Astrocyte (in vitro differentiated cells and primary cell): Measurements from ENCODE around the gene TEX48. TPM values are rescaled to one million over a fixed set of nuclear protein-coding genes. Genes with fewer than 3 reads are reported as not detected.

ENCODE experiments used
- DNase-seq: peaks from one replicate; pipeline ENCODE4 v3.0.0-alpha.2; 2010; ENCODE audit warnings: low read depth
- FAIRE-seq: peaks from 2 replicates; lab custom pipeline; 2011; peaks lifted over from hg19 to GRCh38; lab: Jason Lieb, UNC
- H2AFZ ChIP-seq: 2 replicates; pipeline ENCODE4 v1.6.0; 2012; ENCODE audit warnings: low read depth, low read length, inconsistent platforms
- H3K27ac ChIP-seq: 2 replicates; pipeline ENCODE4 v1.5.1; 2011; ENCODE audit warnings: low read depth, low read length, inconsistent platforms
- H3K27me3 ChIP-seq: 2 replicates; pipeline ENCODE4 v1.6.0; 2011; ENCODE audit warnings: low read length, inconsistent platforms; ENCODE audit not compliant: insufficient read depth
- H3K36me3 ChIP-seq: 2 replicates; pipeline ENCODE4 v1.5.1; 2011; ENCODE audit warnings: low read length, inconsistent platforms; ENCODE audit not compliant: insufficient read depth
- H3K4me1 ChIP-seq: 2 replicates; pipeline ENCODE4 v1.5.1; 2011; ENCODE audit warnings: low read length, inconsistent platforms; ENCODE audit not compliant: insufficient read depth
- H3K4me2 ChIP-seq: 2 replicates; pipeline ENCODE4 v1.6.0; 2012; ENCODE audit warnings: low read length, inconsistent platforms
- H3K4me3 ChIP-seq: 2 replicates; pipeline ENCODE4 v1.5.1; 2011; ENCODE audit warnings: low read depth, mild to moderate bottlenecking, low read length, inconsistent platforms; ENCODE audit not compliant: insufficient read depth
- H3K79me2 ChIP-seq: 2 replicates; pipeline ENCODE4 v1.6.0; 2012; ENCODE audit warnings: mild to moderate bottlenecking, low read length, inconsistent platforms; ENCODE audit not compliant: insufficient read depth
- H3K9ac ChIP-seq: 2 replicates; pipeline ENCODE4 v1.6.0; 2012; ENCODE audit warnings: mild to moderate bottlenecking, low read length, inconsistent platforms
- H3K9me3 ChIP-seq: 2 replicates; pipeline ENCODE4 v1.5.1; 2012; ENCODE audit warnings: low read depth, mild to moderate bottlenecking, low read length, inconsistent platforms; ENCODE audit not compliant: insufficient read depth
- H4K20me1 ChIP-seq: 2 replicates; pipeline ENCODE4 v1.6.0; 2012; ENCODE audit warnings: low read length, inconsistent platforms; ENCODE audit not compliant: insufficient read depth
- H3K27ac Mint-ChIP-seq: one replicate; pipeline ENCODE4 v1.8.0; 2021; ENCODE audit warnings: mild to moderate bottlenecking, mixed read lengths; ENCODE audit not compliant: unreplicated experiment
- H3K27me3 Mint-ChIP-seq: one replicate; pipeline ENCODE4 v1.8.0; 2021; ENCODE audit warnings: low read depth, mixed read lengths; ENCODE audit not compliant: unreplicated experiment
- H3K36me3 Mint-ChIP-seq: one replicate; pipeline ENCODE4 v1.8.0; 2021; ENCODE audit warnings: low read depth, mixed read lengths; ENCODE audit not compliant: unreplicated experiment
- H3K4me1 Mint-ChIP-seq: one replicate; pipeline ENCODE4 v1.8.0; 2021; ENCODE audit warnings: low read depth, mixed read lengths; ENCODE audit not compliant: unreplicated experiment
- H3K4me3 Mint-ChIP-seq: one replicate; pipeline ENCODE4 v1.8.0; 2021; ENCODE audit warnings: mild to moderate bottlenecking, moderate library complexity, mixed read lengths; ENCODE audit not compliant: unreplicated experiment
- H3K9me3 Mint-ChIP-seq: one replicate; pipeline ENCODE4 v1.8.0; 2021; ENCODE audit warnings: mild to moderate bottlenecking, mixed read lengths; ENCODE audit not compliant: unreplicated experiment
- CTCF ChIP-seq: IDR thresholded peaks from 2 replicates; pipeline ENCODE4 v1.5.1; 2011; ENCODE audit warnings: low read depth, mild to moderate bottlenecking, inconsistent platforms, low read length, moderate library complexity; ENCODE audit not compliant: insufficient read depth
- EZH2 ChIP-seq: IDR thresholded peaks from 2 replicates; pipeline ENCODE4 v1.6.1; 2012; ENCODE audit warnings: mild to moderate bottlenecking, low read length, inconsistent platforms; ENCODE audit not compliant: insufficient read depth
- total RNA-seq: library from RNA; stranded (reverse); gene quantifications from 2 replicates; pipeline ENCODE4 v1.2.1, GENCODE V29; 2021

Gene TEX48
- total RNA-seq, 1 donor from 2014 or later: not detected

DNA sequence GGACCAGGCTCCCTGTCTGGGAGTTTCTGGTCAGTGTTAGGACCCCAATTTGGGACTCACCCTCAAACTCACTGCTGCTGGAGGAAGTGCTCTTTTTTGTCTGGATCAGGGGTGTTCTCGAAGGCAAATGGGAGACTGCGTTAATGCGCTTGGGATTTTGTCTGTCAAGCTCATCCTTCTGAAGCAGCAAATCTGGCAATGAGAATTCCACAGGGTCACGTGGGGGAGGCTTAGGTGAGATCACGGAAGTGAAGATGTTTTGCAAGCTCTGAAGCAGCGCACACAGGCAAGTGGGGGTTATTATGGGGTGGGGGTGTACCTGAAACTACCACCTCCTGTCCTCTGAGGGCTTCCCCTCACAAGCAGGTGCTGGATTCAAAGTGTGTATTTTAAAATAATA lies 13.8 kb downstream of the TEX48 start:
- no peaks in the 10 kb centered on the region for H3K36me3 ChIP-seq
- no peaks in the 10 kb centered on the region for H3K4me1 ChIP-seq
- H3K4me1 Mint-ChIP-seq: no peaks in the 10 kb centered on the region
- no peaks in the 10 kb centered on the region for H4K20me1 ChIP-seq
- no peak overlapping the region for H3K9ac ChIP-seq
- H3K27ac Mint-ChIP-seq: no peak overlapping the region
- H3K27me3 ChIP-seq: no peaks in the 10 kb centered on the region
- no peak overlapping the region for H3K4me3 Mint-ChIP-seq
- no peaks in the 10 kb centered on the region for H3K9me3 ChIP-seq
- no peaks in the 10 kb centered on the region for H3K9me3 Mint-ChIP-seq
- no peak overlapping the region for H3K27ac ChIP-seq
- FAIRE-seq (no peak), DNase-seq (no peak)
- H3K36me3 Mint-ChIP-seq: no peaks in the 10 kb centered on the region
- H3K79me2 ChIP-seq: no peaks in the 10 kb centered on the region
- TF ChIP-seq EZH2 (no peak), CTCF (no peak)
- no peak overlapping the region for H3K4me2 ChIP-seq
- no peaks in the 10 kb centered on the region for H3K27me3 Mint-ChIP-seq
- H3K4me3 ChIP-seq: no peak overlapping the region
- H2AFZ ChIP-seq: no peak overlapping the region

GRCh38 chr9:114666851-114667250 lies 15.1 kb downstream of the TEX48 start:
- FAIRE-seq: no peak
- H3K4me3 Mint-ChIP-seq: no peak overlapping the region

More at GRCh38 chr9:114666851-114667250, 15.1 kb downstream of the TEX48 start:
- DNase-seq: no peak
- no peaks in the 10 kb centered on the region for H3K9me3 ChIP-seq
- H3K4me2 ChIP-seq: no peak overlapping the region
- Mint-ChIP-seq H3K9me3 (no peaks in the 10 kb centered on the region), H3K27ac (no peak overlapping the region), H3K27me3 (no peaks in the 10 kb centered on the region), H3K36me3 (no peaks in the 10 kb centered on the region), H3K4me1 (peaks cover 4% of the 10 kb centered on the region)
- no peak for TF ChIP-seq CTCF
- TF ChIP-seq EZH2: no peak
- H3K36me3 ChIP-seq: no peaks in the 10 kb centered on the region
- no peak overlapping the region for H3K27ac ChIP-seq
- no peak overlapping the region for H3K4me3 ChIP-seq
- no peak overlapping the region for H2AFZ ChIP-seq
- no peak overlapping the region for H3K9ac ChIP-seq
- no peaks in the 10 kb centered on the region for H3K79me2 ChIP-seq
- no peaks in the 10 kb centered on the region for H4K20me1 ChIP-seq
- H3K4me1 ChIP-seq: no peaks in the 10 kb centered on the region
- peaks cover 3% of the 10 kb centered on the region for H3K27me3 ChIP-seq
